Fibroblast of lung (primary cell): ENCODE results near the gene SLC25A25.

Experiments used
- CTCF ChIP-seq, 2 donors: IDR thresholded peaks in 1 of 2; conservative IDR thresholded peaks in 1 of 2; 1 replicate in 1 of 2; 2 replicates in 1 of 2; pipeline ENCODE4 v1.5.1; 2011 to 2012; ENCODE audit warnings: low read length in 2 of 2, control low read depth in 1 of 2, inconsistent platforms in 1 of 2, low read depth in 1 of 2, mild to moderate bottlenecking in 1 of 2
- EZH2 ChIP-seq: IDR thresholded peaks from 2 replicates; pipeline ENCODE4 v1.5.1; 2012; ENCODE audit warnings: low read length, control low read depth, mild to moderate bottlenecking; ENCODE audit errors: missing control alignments

GRCh38 chr9:128042043-128042442 is 26.0 kb upstream of the SLC25A25 start:
- TF ChIP-seq CTCF (conservative IDR thresholded peaks at IDR 0.05 in 1 of 2, IDR thresholded peaks at IDR 0.05 in 1 of 2; ENCODE audit: low read depth in 1 of 2, low read length in 2 of 2) (no peak), EZH2 (no peak)
